Activated T-cell treated with anti-CD3 and anti-CD28 coated beads, Interleukin-2, amount 50 U/mL, for 4 hours (primary cell): ENCODE results near the gene DTNB. TPM values are rescaled to one million over a fixed set of nuclear protein-coding genes. Genes with fewer than 3 reads are reported as not detected.

Experiments
- ATAC-seq, 2 donors: fragments of 200-7000 bp; cut with Tn5 transposase; one replicate each; pipeline ENCODE4 v1.10.0; 2021
- DNase-seq: peaks from one replicate; pipeline ENCODE4 v3.0.0-alpha.2; 2020
- H3K27me3 Mint-ChIP-seq: one replicate; pipeline ENCODE4 v1.8.0; 2021; ENCODE audit warnings: low read depth, mixed read lengths
- H3K36me3 Mint-ChIP-seq: one replicate; pipeline ENCODE4 v1.8.0; 2022; ENCODE audit warnings: mixed read lengths; ENCODE audit not compliant: insufficient read depth
- H3K4me1 Mint-ChIP-seq: one replicate; pipeline ENCODE4 v1.8.0; 2021; ENCODE audit warnings: low read depth, mixed read lengths
- H3K4me3 Mint-ChIP-seq: one replicate; pipeline ENCODE4 v1.8.0; 2021; ENCODE audit warnings: mild to moderate bottlenecking, moderate library complexity, mixed read lengths
- H3K9me3 Mint-ChIP-seq: one replicate; pipeline ENCODE4 v1.8.0; 2021; ENCODE audit warnings: mixed read lengths
- total RNA-seq, 3 donors: library from RNA; stranded (reverse); gene quantifications; one replicate each; pipeline ENCODE4 v1.2.1, GENCODE V29; 2021

Gene DTNB
- total RNA-seq, 3 donors from 2014 or later = 9.1 to 12.3 (median 11.2) TPM

GRCh38 chr2:25492726-25493125 lies 180.7 kb downstream of the DTNB start:
- Mint-ChIP-seq H3K36me3 (peaks cover 6% of the 10 kb centered on the region), H3K9me3 (no peaks in the 10 kb centered on the region), H3K4me1 (no peaks in the 10 kb centered on the region), H3K27me3 (no peaks in the 10 kb centered on the region), H3K4me3 (no peak overlapping the region)
- no peak for DNase-seq
- ATAC-seq = no peak

- H3K4me3 Mint-ChIP-seq = no peak overlapping the region
- DNase-seq (no peak), ATAC-seq (no peak)
- H3K36me3 Mint-ChIP-seq = peaks cover 10% of the 10 kb centered on the region
- H3K9me3 Mint-ChIP-seq = no peaks in the 10 kb centered on the region
- no peaks in the 10 kb centered on the region for H3K27me3 Mint-ChIP-seq
- H3K4me1 Mint-ChIP-seq = no peaks in the 10 kb centered on the region
These were observed 181.3 kb downstream of the DTNB start for GRCh38 chr2:25491966-25492532.

GRCh38 chr2:25491003-25491696 lies 182.2 kb downstream of the DTNB start:
- ATAC-seq (no peak), DNase-seq (no peak)
- Mint-ChIP-seq H3K4me1 (no peaks in the 10 kb centered on the region), H3K36me3 (peaks cover 11% of the 10 kb centered on the region), H3K4me3 (no peak overlapping the region), H3K27me3 (no peaks in the 10 kb centered on the region), H3K9me3 (no peaks in the 10 kb centered on the region)

- Mint-ChIP-seq H3K27me3 (no peaks in the 10 kb centered on the region), H3K4me1 (no peaks in the 10 kb centered on the region), H3K4me3 (no peak overlapping the region), H3K9me3 (no peaks in the 10 kb centered on the region), H3K36me3 (peaks cover 11% of the 10 kb centered on the region)
- ATAC-seq (no peak), DNase-seq (no peak)
These were observed 183.2 kb downstream of the DTNB start for GRCh38 chr2:25490217-25490616.

GRCh38 chr2:25489631-25490030 lies 183.7 kb downstream of the DTNB start:
- no peak for ATAC-seq
- Mint-ChIP-seq H3K4me3 (no peak overlapping the region), H3K4me1 (no peaks in the 10 kb centered on the region), H3K9me3 (no peaks in the 10 kb centered on the region), H3K36me3 (peaks cover 11% of the 10 kb centered on the region), H3K27me3 (no peaks in the 10 kb centered on the region)
- DNase-seq = no peak

- Mint-ChIP-seq H3K27me3 (no peaks in the 10 kb centered on the region), H3K36me3 (peaks cover 22% of the 10 kb centered on the region), H3K4me3 (no peak overlapping the region), H3K9me3 (no peaks in the 10 kb centered on the region), H3K4me1 (no peaks in the 10 kb centered on the region)
- no peak for ATAC-seq
- no peak for DNase-seq
These were observed 189.6 kb downstream of the DTNB start for GRCh38 chr2:25483607-25484266.

GRCh38 chr2:25482341-25482740 lies 191.0 kb downstream of the DTNB start:
- peaks cover 17% of the 10 kb centered on the region for H3K36me3 Mint-ChIP-seq
- no peak for DNase-seq
- no peaks in the 10 kb centered on the region for H3K4me1 Mint-ChIP-seq
- no peaks in the 10 kb centered on the region for H3K27me3 Mint-ChIP-seq
- H3K4me3 Mint-ChIP-seq = no peak overlapping the region
- H3K9me3 Mint-ChIP-seq = no peaks in the 10 kb centered on the region
- no peak for ATAC-seq

GRCh38 chr2:25481381-25482300 lies 191.7 kb downstream of the DTNB start:
- DNase-seq = no peak
- Mint-ChIP-seq H3K9me3 (no peaks in the 10 kb centered on the region), H3K36me3 (peaks cover 15% of the 10 kb centered on the region), H3K4me3 (no peak overlapping the region), H3K4me1 (no peaks in the 10 kb centered on the region), H3K27me3 (no peaks in the 10 kb centered on the region)
- no peak for ATAC-seq

GRCh38 chr2:25480561-25480960 lies 192.8 kb downstream of the DTNB start:
- ATAC-seq = no peak
- peaks cover 21% of the 10 kb centered on the region for H3K36me3 Mint-ChIP-seq
- H3K27me3 Mint-ChIP-seq = no peaks in the 10 kb centered on the region
- peaks cover 3% of the 10 kb centered on the region for H3K9me3 Mint-ChIP-seq
- no peaks in the 10 kb centered on the region for H3K4me1 Mint-ChIP-seq
- H3K4me3 Mint-ChIP-seq = no peak overlapping the region
- DNase-seq = no peak

GRCh38 chr2:25479761-25480160 lies 193.6 kb downstream of the DTNB start:
- Mint-ChIP-seq H3K9me3 (peaks cover 3% of the 10 kb centered on the region), H3K4me1 (no peaks in the 10 kb centered on the region), H3K27me3 (no peaks in the 10 kb centered on the region), H3K4me3 (no peak overlapping the region), H3K36me3 (peaks cover 28% of the 10 kb centered on the region)
- ATAC-seq = no peak
- DNase-seq = no peak

- H3K4me3 Mint-ChIP-seq = no peak overlapping the region
- no peak for ATAC-seq
These were observed 194.6 kb downstream of the DTNB start for GRCh38 chr2:25478736-25479135.

GRCh38 chr2:25473758-25474340 lies 199.5 kb downstream of the DTNB start:
- peaks cover 36% of the 10 kb centered on the region for H3K36me3 Mint-ChIP-seq
- peaks cover 3% of the 10 kb centered on the region for H3K9me3 Mint-ChIP-seq
- H3K4me3 Mint-ChIP-seq = no peak overlapping the region
- no peak for ATAC-seq
- no peak for DNase-seq
- H3K4me1 Mint-ChIP-seq = no peaks in the 10 kb centered on the region
- H3K27me3 Mint-ChIP-seq = no peaks in the 10 kb centered on the region

More at GRCh38 chr2:25478736-25479135, 194.6 kb downstream of the DTNB start:
- peaks cover 32% of the 10 kb centered on the region for H3K36me3 Mint-ChIP-seq
- H3K27me3 Mint-ChIP-seq = no peaks in the 10 kb centered on the region
- no peak for DNase-seq
- peaks cover 3% of the 10 kb centered on the region for H3K9me3 Mint-ChIP-seq
- H3K4me1 Mint-ChIP-seq = no peaks in the 10 kb centered on the region

- H3K27me3 Mint-ChIP-seq = no peaks in the 10 kb centered on the region
- no peak for ATAC-seq
- H3K4me3 Mint-ChIP-seq = no peak overlapping the region
- no peaks in the 10 kb centered on the region for H3K4me1 Mint-ChIP-seq
- peaks cover 3% of the 10 kb centered on the region for H3K9me3 Mint-ChIP-seq
- peaks cover 32% of the 10 kb centered on the region for H3K36me3 Mint-ChIP-seq
- DNase-seq = no peak
These were observed 200.2 kb downstream of the DTNB start for GRCh38 chr2:25473131-25473530.

- DNase-seq (no peak), ATAC-seq (no peak)
- Mint-ChIP-seq H3K9me3 (peaks cover 2% of the 10 kb centered on the region), H3K4me3 (no peak overlapping the region), H3K27me3 (no peaks in the 10 kb centered on the region), H3K4me1 (no peaks in the 10 kb centered on the region), H3K36me3 (peaks cover 26% of the 10 kb centered on the region)
These were observed 202.6 kb downstream of the DTNB start for GRCh38 chr2:25470806-25471205.
